ENCODE results near the gene MRTFA.

GRCh38 chr22:40560551-40560950 lies 76.0 kb downstream of the MRTFA start:
- no peak for TF ChIP-seq RFX5 (IDR thresholded peaks at IDR 0.05)
- no peak for TF ChIP-seq CTCF (IDR thresholded peaks at IDR 0.05)

All from A549 (cell line).